Activated T-cell treated with anti-CD3 and anti-CD28 coated beads, Interleukin-2, amount 50 U/mL, for 24 hours (primary cell): ENCODE data around the gene STRN.

Experiments
- DNase-seq: peaks from one replicate; pipeline ENCODE4 v3.0.0-alpha.2; 2020
- H3K27ac Mint-ChIP-seq: 2 replicates; pipeline ENCODE4 v1.8.0; 2020; ENCODE audit warnings: mild to moderate bottlenecking, mixed read lengths
- H3K27me3 Mint-ChIP-seq: 2 replicates; pipeline ENCODE4 v1.8.0; 2020; ENCODE audit warnings: mixed read lengths
- H3K36me3 Mint-ChIP-seq: 2 replicates; pipeline ENCODE4 v1.8.0; 2020; ENCODE audit warnings: low read depth, mixed read lengths
- H3K4me1 Mint-ChIP-seq: 2 replicates; pipeline ENCODE4 v1.8.0; 2020; ENCODE audit warnings: low read depth, mixed read lengths
- H3K4me3 Mint-ChIP-seq: 2 replicates; pipeline ENCODE4 v1.8.0; 2020; ENCODE audit warnings: mild to moderate bottlenecking, moderate library complexity, mixed read lengths
- H3K9me3 Mint-ChIP-seq: 2 replicates; pipeline ENCODE4 v1.8.0; 2020; ENCODE audit warnings: mixed read lengths

The STRN gene

DNA sequence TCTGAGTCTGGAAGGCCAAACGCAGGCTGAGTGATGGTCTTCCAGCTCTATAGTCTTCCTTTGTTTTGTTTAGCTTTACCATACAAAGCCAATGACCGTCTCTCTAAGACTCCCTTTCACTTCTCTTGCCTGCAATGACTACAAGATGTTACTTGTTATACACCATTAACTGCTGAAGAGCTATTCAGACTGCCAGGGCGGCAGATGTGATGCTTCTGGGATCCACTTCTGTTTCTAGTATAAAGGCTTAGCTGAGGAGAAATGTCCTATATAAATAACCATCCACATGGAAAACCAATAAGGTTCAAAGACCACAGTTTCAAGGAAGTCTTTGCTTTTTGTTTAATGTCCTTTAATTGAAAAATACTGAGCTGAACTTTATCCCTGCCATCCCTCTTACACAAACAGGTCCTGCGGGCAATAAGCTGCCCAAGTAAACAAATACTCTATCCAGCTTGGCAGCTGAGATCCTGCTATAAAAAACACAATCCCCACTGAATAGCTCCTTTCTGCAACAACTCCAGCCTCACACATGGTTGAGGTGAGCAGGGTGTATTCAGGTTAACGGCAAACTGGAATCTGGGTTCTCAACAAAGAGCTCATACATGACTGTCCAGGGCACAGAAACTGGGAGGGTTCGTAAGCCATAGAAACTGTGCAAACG is 145.3 kb downstream of the STRN start:
- Mint-ChIP-seq H3K4me3 (no peak overlapping the region), H3K9me3 (no peaks in the 10 kb centered on the region)

GRCh38 chr2:36819095-36819711 is 147.1 kb downstream of the STRN start:
- H3K9me3 Mint-ChIP-seq, result no peaks in the 10 kb centered on the region
- no peaks in the 10 kb centered on the region for H3K36me3 Mint-ChIP-seq
- H3K27ac Mint-ChIP-seq, result no peak overlapping the region
- no peak overlapping the region for H3K4me3 Mint-ChIP-seq
- H3K27me3 Mint-ChIP-seq, result peaks cover 2% of the 10 kb centered on the region
- H3K4me1 Mint-ChIP-seq, result peaks cover 1% of the 10 kb centered on the region
- no peak for DNase-seq

More for the DNA sequence above, 145.3 kb downstream of the STRN start:
- H3K27ac Mint-ChIP-seq, result no peak overlapping the region
- peaks cover 1% of the 10 kb centered on the region for H3K4me1 Mint-ChIP-seq
- H3K36me3 Mint-ChIP-seq, result no peaks in the 10 kb centered on the region
- H3K27me3 Mint-ChIP-seq, result peaks cover 9% of the 10 kb centered on the region
- DNase-seq, result no peak

DNA sequence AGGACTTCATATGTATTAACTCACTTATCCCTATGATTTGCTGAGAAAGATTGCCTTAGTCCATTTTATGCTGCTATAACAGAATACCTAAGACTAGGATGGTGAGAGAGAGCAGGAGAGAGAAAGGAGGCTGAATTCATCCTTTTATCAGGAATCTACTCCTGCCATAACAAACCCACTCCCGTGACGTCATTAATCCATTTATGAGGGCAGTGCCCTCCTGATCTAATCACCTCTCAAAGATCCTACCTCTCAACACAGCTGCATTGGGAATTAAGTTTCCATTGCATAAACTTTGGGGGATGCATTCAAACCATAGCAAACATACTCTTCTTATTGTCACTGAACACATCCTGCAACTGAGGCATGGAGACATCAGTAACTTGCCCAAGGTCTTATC is 147.8 kb downstream of the STRN start:
- Mint-ChIP-seq H3K9me3 (no peaks in the 10 kb centered on the region), H3K27ac (no peak overlapping the region), H3K36me3 (no peaks in the 10 kb centered on the region), H3K27me3 (no peaks in the 10 kb centered on the region), H3K4me1 (peaks cover 1% of the 10 kb centered on the region), H3K4me3 (no peak overlapping the region)
- no peak for DNase-seq

- DNase-seq, result no peak
- Mint-ChIP-seq H3K4me3 (no peak overlapping the region), H3K9me3 (no peaks in the 10 kb centered on the region), H3K36me3 (no peaks in the 10 kb centered on the region), H3K27ac (no peak overlapping the region), H3K27me3 (no peaks in the 10 kb centered on the region), H3K4me1 (peaks cover 1% of the 10 kb centered on the region)
Observed at GRCh38 chr2:36812196-36812595, 154.1 kb downstream of the STRN start.

DNA sequence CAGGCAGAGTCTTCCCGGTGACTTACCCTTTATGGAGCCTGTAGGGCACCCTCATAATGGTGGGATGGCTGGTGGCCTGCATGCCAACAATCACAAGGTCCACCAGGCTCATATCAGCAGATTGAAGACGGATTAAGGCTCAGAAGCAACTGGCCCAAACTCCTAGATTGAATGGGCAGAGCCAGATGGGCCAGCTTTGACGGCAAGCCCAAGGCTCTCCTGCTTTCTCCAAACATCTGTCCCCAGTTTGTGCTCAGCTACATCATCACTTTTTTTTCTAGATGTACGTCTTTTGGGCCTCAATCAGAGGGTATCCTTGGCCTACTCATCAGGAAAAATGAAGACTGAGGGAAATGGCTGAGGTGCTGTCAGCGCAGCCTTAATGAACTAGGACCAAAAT is 155.3 kb downstream of the STRN start:
- Mint-ChIP-seq H3K4me1 (no peaks in the 10 kb centered on the region), H3K9me3 (no peaks in the 10 kb centered on the region), H3K27me3 (no peaks in the 10 kb centered on the region), H3K4me3 (no peak overlapping the region), H3K27ac (no peak overlapping the region), H3K36me3 (no peaks in the 10 kb centered on the region)
- DNase-seq, result no peak

DNA sequence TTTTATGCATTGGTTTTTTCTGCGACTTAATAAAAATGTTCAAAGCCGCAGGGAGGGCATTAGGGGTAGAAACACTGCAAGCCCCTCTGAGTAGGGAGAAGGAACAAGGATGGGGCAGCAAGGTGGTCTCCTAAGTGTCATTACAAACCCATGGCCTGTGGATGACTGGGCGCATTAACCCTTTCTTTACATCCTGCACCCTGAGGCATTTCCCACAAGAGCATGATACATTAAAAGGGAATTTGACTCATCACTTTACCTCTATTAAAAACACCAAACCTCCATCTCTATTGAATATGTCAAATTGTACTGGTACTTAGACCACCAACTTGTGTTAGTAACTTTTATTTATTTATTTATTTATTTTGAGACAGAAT is 157.3 kb downstream of the STRN start:
- H3K4me1 Mint-ChIP-seq, result peaks cover 3% of the 10 kb centered on the region
- H3K36me3 Mint-ChIP-seq, result no peaks in the 10 kb centered on the region
- no peaks in the 10 kb centered on the region for H3K9me3 Mint-ChIP-seq
- no peak overlapping the region for H3K27ac Mint-ChIP-seq
- H3K4me3 Mint-ChIP-seq, result no peak overlapping the region
- DNase-seq, result no peak
- no peaks in the 10 kb centered on the region for H3K27me3 Mint-ChIP-seq

- DNase-seq, result no peak
- Mint-ChIP-seq H3K27ac (no peak overlapping the region), H3K4me1 (peaks cover 3% of the 10 kb centered on the region), H3K9me3 (no peaks in the 10 kb centered on the region), H3K4me3 (no peak overlapping the region), H3K36me3 (no peaks in the 10 kb centered on the region), H3K27me3 (no peaks in the 10 kb centered on the region)
Observed at GRCh38 chr2:36808386-36809068, 157.8 kb downstream of the STRN start.

GRCh38 chr2:36807223-36807886 is 159.0 kb downstream of the STRN start:
- H3K9me3 Mint-ChIP-seq, result no peaks in the 10 kb centered on the region
- no peak for DNase-seq
- H3K27ac Mint-ChIP-seq, result no peak overlapping the region
- no peaks in the 10 kb centered on the region for H3K36me3 Mint-ChIP-seq
- H3K4me3 Mint-ChIP-seq, result no peak overlapping the region
- H3K4me1 Mint-ChIP-seq, result peaks cover 3% of the 10 kb centered on the region
- no peaks in the 10 kb centered on the region for H3K27me3 Mint-ChIP-seq

DNA sequence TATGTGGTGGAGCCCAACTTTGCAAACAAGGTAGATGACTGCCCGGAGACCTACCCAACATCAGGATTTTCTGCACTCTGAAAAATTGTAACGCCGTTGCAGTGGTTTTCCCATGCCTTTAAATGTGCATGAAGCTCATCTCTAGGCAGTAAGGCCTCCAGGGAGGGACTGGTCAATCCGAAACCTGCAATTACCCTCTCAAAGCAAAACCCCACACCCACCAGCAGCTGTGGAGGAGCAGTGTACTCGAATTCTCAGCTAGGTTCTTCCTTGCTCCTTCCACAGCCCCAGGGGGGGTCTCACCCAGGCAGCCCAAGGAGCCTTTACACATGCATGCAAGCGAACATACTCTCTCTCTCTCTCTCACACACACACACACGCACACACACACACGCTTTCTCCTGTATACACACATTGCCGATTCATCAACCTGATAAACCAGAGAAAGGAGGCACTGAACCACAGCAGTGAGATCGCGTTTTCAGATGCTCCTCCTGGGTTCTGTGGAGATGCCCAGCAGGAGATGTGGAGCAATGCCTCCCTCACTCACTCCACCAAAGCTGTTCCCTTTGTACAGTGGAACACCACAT is 160.6 kb downstream of the STRN start:
- no peak overlapping the region for H3K4me3 Mint-ChIP-seq
- H3K27me3 Mint-ChIP-seq, result peaks cover 3% of the 10 kb centered on the region
- no peaks in the 10 kb centered on the region for H3K36me3 Mint-ChIP-seq
- H3K9me3 Mint-ChIP-seq, result no peaks in the 10 kb centered on the region
- no peak for DNase-seq
- no peak overlapping the region for H3K27ac Mint-ChIP-seq
- peaks cover 9% of the 10 kb centered on the region for H3K4me1 Mint-ChIP-seq

DNA sequence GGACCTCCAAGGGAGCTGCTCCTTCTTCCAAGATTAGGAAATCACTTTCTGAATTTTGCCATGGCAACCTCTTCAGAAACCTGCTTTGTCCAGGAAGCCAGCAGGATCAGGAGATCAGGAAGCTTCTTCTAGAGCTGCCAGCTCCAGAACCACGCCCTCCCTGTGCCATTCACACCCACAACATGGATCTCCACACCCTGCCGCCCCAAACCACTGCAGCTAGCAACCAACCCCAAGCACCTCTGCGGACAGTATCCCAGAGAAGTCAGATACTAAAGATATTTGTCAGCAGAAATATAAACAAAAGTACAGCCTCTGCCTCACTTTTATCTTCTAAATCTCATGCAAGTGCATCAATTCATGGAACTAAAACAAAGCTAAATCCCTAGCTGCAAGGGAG is 163.4 kb downstream of the STRN start:
- no peaks in the 10 kb centered on the region for H3K9me3 Mint-ChIP-seq
- peaks cover 19% of the 10 kb centered on the region for H3K4me1 Mint-ChIP-seq
- no peaks in the 10 kb centered on the region for H3K36me3 Mint-ChIP-seq
- DNase-seq, result no peak
- H3K4me3 Mint-ChIP-seq, result no peak overlapping the region
- no peak overlapping the region for H3K27ac Mint-ChIP-seq
- peaks cover 17% of the 10 kb centered on the region for H3K27me3 Mint-ChIP-seq

DNA sequence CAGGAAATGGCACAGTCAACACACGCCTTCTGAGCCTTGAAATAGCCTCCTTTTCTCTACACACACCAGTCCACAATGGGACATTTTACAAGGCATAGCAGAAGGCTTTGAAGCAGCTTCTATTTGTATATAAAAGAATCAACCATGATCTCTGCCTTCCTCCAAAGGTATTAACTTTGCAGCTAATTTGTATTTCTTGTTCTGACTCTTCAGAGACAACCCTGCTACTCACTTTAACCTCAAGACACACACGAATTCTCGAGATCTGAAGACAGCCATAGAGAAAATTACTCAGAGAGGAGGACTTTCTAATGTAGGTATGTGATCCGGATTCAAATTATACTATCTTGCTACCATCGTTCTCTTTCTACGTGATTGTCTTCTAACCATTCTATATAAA is 165.2 kb downstream of the STRN start:
- peak overlapping the region; percentile 88 for H3K27ac Mint-ChIP-seq
- peaks cover 21% of the 10 kb centered on the region for H3K4me1 Mint-ChIP-seq
- H3K4me3 Mint-ChIP-seq, result peak overlapping the region; percentile 19
- peaks cover 31% of the 10 kb centered on the region for H3K27me3 Mint-ChIP-seq
- no peaks in the 10 kb centered on the region for H3K36me3 Mint-ChIP-seq
- no peaks in the 10 kb centered on the region for H3K9me3 Mint-ChIP-seq
- no peak for DNase-seq

- H3K27ac Mint-ChIP-seq, result peak overlapping the region; percentile 88
- H3K36me3 Mint-ChIP-seq, result no peaks in the 10 kb centered on the region
- H3K27me3 Mint-ChIP-seq, result peaks cover 35% of the 10 kb centered on the region
- peak overlapping the region; percentile 19 for H3K4me3 Mint-ChIP-seq
- H3K9me3 Mint-ChIP-seq, result no peaks in the 10 kb centered on the region
- H3K4me1 Mint-ChIP-seq, result peaks cover 18% of the 10 kb centered on the region
- peak; percentile 69 for DNase-seq
Observed at GRCh38 chr2:36800381-36800780, 166.0 kb downstream of the STRN start.

DNA sequence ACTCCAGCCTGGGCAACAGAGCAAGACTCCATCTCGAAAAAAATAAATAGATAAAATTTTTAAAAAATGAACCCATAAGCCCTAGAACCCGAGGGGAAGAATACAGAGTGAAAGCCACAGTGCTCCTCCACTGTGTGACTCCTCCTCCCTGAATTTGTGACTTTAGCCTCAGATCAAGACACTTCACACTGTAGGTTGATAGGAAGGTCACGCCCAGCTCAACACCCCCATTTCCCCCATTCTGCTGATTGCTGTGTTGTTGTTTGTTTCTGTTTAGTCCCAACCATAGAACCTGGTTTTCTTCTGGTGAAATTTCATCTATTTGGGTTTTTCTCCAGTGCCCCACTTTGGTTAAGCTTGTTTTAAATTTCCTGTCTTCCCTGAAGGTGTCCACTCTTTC is 167.6 kb downstream of the STRN start:
- no peak for DNase-seq
- H3K9me3 Mint-ChIP-seq, result no peaks in the 10 kb centered on the region
- H3K36me3 Mint-ChIP-seq, result no peaks in the 10 kb centered on the region
- H3K4me1 Mint-ChIP-seq, result peaks cover 18% of the 10 kb centered on the region
- no peak overlapping the region for H3K4me3 Mint-ChIP-seq
- H3K27ac Mint-ChIP-seq, result no peak overlapping the region
- peaks cover 35% of the 10 kb centered on the region for H3K27me3 Mint-ChIP-seq

DNA sequence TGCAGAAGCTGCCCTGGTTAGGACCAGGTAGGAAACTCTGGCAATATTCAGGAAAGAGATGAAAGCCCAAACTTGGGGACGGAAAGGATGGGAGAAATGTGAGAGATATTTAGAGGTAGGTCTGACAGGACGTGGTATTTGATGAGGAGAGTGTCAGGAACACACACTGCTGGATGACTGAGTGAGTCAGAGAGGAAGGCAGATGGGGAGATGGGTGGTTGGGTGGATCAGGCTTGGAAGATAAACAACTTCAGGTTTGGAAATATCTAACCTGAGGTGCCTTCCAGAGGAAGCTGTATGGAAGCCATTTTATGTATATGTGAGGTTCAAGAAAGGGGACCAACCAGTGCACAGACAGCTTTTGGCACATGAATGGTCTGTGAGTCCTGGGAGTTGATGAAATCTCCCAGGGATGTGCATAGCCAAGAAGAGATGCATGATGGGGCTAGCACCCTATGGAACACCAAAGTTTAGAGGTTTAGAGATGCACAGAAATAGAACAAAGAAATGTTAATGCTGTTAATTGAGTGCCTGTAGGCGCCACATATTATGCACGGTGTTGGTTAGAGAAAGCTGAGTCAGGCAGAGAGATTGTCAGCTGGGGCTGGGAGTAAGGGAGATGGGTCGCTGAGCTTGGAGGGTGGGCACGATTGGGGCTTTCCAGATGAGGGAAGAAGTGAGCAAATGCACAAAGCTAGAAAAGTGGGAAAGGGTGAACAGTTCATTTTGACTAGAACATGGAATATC is 168.8 kb downstream of the STRN start:
- Mint-ChIP-seq H3K9me3 (no peaks in the 10 kb centered on the region), H3K27me3 (peaks cover 35% of the 10 kb centered on the region), H3K27ac (no peak overlapping the region), H3K4me3 (no peak overlapping the region), H3K36me3 (no peaks in the 10 kb centered on the region), H3K4me1 (peaks cover 18% of the 10 kb centered on the region)
- DNase-seq, result no peak
